ES-I3 (cell line): Measurements from ENCODE around the gene AMBP.

ENCODE experiments used
- H3K36me3 ChIP-seq: 2 replicates; pipeline ENCODE4 v1.6.1; 2013; ENCODE audit warnings: mild to moderate bottlenecking, low read length, control low read depth, moderate library complexity; ENCODE audit not compliant: insufficient read depth
- H3K4me1 ChIP-seq: 2 replicates; pipeline ENCODE4 v1.6.1; 2013; ENCODE audit warnings: mild to moderate bottlenecking, control low read depth, low read length; ENCODE audit not compliant: insufficient read depth
- H3K9ac ChIP-seq: 2 replicates; pipeline ENCODE4 v1.6.1; 2013; ENCODE audit warnings: low read depth, mild to moderate bottlenecking, low read length, moderate library complexity
- H3K9me3 ChIP-seq: 2 replicates; pipeline ENCODE4 v1.6.1; 2013; ENCODE audit warnings: mild to moderate bottlenecking, low read length, moderate library complexity; ENCODE audit not compliant: control insufficient read depth, insufficient read depth

The AMBP gene

DNA sequence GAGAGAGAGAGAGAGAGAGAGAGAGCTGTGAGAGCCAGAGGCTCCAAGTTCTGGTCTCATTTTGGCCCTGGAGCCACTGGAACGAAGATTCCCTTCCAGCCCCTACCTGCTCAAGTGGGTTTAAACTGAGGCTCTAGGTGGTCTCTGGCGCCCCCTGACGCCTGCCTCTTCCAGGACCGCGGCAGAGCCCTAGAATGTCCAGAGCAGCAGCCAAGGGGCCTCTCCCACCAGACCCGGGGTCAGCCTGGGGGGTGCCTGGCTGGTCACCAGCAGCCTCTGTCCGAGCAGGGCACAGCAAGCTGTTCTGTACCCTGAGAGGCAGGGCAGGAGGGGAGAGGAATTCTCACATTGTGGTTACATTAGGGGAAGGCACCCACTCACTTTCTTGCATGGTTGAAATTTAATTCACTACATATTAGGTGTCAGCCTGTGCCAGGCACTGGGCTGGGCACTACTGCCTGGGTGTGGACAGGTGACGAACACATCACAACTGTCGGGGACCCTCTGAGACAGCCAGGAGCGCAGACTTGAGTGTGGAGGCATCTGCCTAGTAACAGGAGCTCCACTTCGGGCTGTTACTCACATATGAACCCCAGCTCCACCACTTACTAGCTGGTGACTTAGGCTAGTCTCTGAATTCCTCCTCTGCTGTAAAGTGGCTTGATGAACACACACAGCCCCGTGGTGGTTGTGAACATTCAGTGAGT lies 44.5 kb downstream of the AMBP start:
- Histone ChIP-seq H3K4me1 (peaks cover 11% of the 10 kb centered on the region), H3K36me3 (peaks cover 13% of the 10 kb centered on the region; the same call in 1 of the 2 replicates), H3K9ac (no peak overlapping the region)

DNA sequence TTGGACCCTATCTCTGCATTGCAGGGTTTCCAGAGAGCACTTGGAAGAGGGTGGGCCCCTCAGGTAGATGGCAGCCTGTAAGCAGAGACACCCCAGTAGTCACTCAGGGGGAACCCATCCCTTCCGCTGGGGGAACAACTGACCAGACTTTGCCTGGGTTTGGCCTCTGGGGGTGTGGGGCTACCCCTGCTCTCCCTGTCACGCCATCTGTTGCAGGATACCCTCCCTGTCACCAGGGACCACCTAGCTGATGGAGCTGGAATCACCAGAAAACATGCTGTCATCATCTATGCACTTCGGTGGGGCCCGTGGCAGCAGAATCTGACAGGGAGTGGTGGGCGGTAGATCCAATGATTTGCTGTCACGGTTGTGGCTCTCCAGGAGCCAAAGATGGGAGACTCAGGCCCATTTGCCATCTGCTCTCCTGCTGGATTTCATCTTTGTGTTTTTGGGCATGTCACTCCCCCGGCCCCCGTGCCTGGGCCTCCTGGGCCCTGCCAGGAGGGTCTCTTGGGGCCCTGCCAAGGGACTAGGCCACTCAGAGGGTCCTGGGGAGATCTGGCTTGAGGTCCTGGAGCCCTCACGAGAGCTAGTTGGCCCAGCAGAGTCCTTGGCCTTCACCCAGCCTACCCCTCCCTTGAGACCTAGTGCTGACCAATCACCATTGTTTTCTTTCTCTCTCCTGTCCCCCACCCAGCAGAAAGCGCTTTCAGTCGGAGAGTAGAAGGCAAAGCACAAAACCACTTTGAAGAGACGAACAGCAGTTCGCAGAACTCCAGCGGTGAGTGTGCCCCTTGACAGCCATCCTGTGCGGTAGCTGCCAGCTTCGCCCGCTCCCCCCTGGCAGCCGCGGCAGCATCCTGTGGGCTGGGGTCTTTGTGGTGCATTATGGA lies 45.9 kb downstream of the AMBP start:
- Histone ChIP-seq H3K4me1 (no peaks in the 10 kb centered on the region), H3K9me3 (no peaks in the 10 kb centered on the region), H3K36me3 (peaks cover 11% of the 10 kb centered on the region; the same call in 1 of the 2 replicates), H3K9ac (no peak overlapping the region)

More for the DNA sequence above, 44.5 kb downstream of the AMBP start:
- H3K9me3 ChIP-seq: no peaks in the 10 kb centered on the region

- no peak overlapping the region for H3K9ac ChIP-seq
- H3K9me3 ChIP-seq: no peaks in the 10 kb centered on the region
- H3K4me1 ChIP-seq: no peaks in the 10 kb centered on the region
- peaks cover 6% of the 10 kb centered on the region; the same call in 1 of the 2 replicates for H3K36me3 ChIP-seq
Observed at GRCh38 chr9:114031037-114031630, 47.0 kb downstream of the AMBP start.

GRCh38 chr9:114030364-114030763 lies 47.7 kb downstream of the AMBP start:
- Histone ChIP-seq H3K9me3 (no peaks in the 10 kb centered on the region), H3K4me1 (no peaks in the 10 kb centered on the region), H3K9ac (no peak overlapping the region), H3K36me3 (peaks cover 6% of the 10 kb centered on the region; the same call in 1 of the 2 replicates)

GRCh38 chr9:114029311-114030170 lies 48.6 kb downstream of the AMBP start:
- Histone ChIP-seq H3K9me3 (no peaks in the 10 kb centered on the region; the same call in 1 of the 2 replicates), H3K36me3 (peaks cover 6% of the 10 kb centered on the region; the same call in 1 of the 2 replicates), H3K9ac (no peak overlapping the region), H3K4me1 (peaks cover 5% of the 10 kb centered on the region; the same call in 1 of the 2 replicates)

- H3K4me1 ChIP-seq: peaks cover 5% of the 10 kb centered on the region; the same call in 1 of the 2 replicates
- peaks cover 3% of the 10 kb centered on the region; the same call in 1 of the 2 replicates for H3K9me3 ChIP-seq
- no peak overlapping the region for H3K9ac ChIP-seq
- peaks cover 6% of the 10 kb centered on the region; the same call in 1 of the 2 replicates for H3K36me3 ChIP-seq
Observed at GRCh38 chr9:114028646-114029045, 49.5 kb downstream of the AMBP start.

DNA sequence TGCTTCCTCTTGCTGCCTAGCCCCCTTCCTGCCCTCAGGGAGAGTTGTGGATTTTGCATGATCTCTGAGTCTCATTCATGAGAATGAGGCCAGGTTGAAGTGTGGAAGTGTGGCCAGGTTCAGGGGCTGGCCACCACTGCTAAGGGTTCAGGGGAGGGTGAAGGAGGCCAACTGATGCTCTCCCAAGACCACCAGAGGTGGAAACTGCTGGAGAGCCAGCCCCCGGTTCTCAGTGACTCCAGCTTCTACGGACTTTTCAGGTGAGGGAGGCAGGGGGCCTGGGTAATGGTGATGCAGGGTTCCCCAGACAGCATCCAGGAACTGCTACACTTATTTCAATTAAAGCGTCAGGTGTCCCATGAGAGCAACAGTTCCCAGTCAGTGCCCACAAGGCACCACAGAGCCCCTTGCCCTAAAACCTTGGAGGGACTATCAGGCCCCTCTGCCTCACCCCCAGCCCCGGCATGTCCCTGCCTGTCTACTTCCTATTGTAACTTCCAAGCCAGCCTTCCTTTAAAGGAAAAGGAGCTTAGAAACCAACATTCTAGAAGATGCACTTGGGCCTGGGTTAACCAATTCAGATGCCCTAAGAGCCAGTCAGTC lies 50.1 kb downstream of the AMBP start:
- Histone ChIP-seq H3K4me1 (peaks cover 5% of the 10 kb centered on the region; the same call in 1 of the 2 replicates), H3K9ac (no peak overlapping the region), H3K9me3 (peaks cover 3% of the 10 kb centered on the region; the same call in 1 of the 2 replicates), H3K36me3 (peaks cover 6% of the 10 kb centered on the region; the same call in 1 of the 2 replicates)

- Histone ChIP-seq H3K4me1 (peaks cover 5% of the 10 kb centered on the region; the same call in 1 of the 2 replicates), H3K9me3 (peaks cover 3% of the 10 kb centered on the region; the same call in 1 of the 2 replicates), H3K9ac (no peak overlapping the region), H3K36me3 (peaks cover 6% of the 10 kb centered on the region; the same call in 1 of the 2 replicates)
Observed at GRCh38 chr9:114027159-114027862, 50.8 kb downstream of the AMBP start.

DNA sequence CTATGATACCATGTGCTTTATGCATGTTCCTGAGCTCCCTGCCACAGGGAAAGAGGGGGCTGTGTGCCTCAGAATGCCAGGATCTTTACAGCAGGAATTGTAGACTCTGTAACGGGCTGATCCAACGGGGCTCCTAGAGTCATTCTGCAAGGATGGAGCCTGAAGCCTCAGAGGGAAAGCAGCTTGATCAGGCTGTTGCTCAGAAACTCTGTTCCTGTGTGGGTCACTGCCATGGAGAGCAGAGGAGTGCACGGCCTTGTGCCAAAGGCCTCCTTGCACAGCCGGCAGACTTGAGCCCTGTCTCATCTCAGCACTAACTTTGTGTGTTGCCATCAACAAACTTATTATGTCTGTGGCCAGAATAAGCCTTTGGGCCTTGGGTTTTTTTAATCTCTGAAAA lies 51.8 kb downstream of the AMBP start:
- Histone ChIP-seq H3K36me3 (peaks cover 6% of the 10 kb centered on the region; the same call in 1 of the 2 replicates), H3K9ac (no peak overlapping the region), H3K4me1 (peaks cover 5% of the 10 kb centered on the region; the same call in 1 of the 2 replicates), H3K9me3 (peaks cover 3% of the 10 kb centered on the region; the same call in 1 of the 2 replicates)

GRCh38 chr9:114025760-114026159 lies 52.3 kb downstream of the AMBP start:
- no peak overlapping the region for H3K9ac ChIP-seq
- H3K9me3 ChIP-seq: peaks cover 3% of the 10 kb centered on the region; the same call in 1 of the 2 replicates
- peaks cover 5% of the 10 kb centered on the region; the same call in 1 of the 2 replicates for H3K4me1 ChIP-seq
- H3K36me3 ChIP-seq: peaks cover 6% of the 10 kb centered on the region; the same call in 1 of the 2 replicates

DNA sequence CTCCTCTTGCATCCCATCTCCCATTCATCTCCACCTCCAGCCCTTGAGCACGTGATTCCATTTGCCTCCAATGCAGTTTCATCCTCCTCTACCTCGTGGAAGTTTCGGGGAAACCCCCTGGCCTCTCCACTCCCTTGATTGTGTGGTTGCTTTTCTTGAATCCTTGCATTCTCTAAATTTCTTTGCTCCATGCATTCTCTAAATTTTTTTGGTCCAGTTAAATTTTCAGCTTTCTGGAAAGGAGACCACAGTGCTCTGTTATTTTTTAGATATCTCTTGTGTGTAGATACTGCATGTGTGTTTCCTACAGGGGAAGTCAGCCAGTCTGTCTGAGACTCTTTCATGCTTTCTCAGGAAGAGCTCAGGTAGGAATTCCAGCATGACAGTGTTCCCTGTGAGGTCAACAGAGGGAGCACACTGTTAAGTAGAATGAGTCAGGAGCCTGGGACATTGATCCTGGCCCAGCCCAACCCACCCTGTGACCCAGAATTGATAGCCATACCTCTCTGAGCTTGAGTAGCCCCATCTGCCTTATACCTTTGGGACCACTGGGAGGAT lies 52.8 kb downstream of the AMBP start:
- Histone ChIP-seq H3K9me3 (peaks cover 3% of the 10 kb centered on the region; the same call in 1 of the 2 replicates), H3K4me1 (peaks cover 5% of the 10 kb centered on the region; the same call in 1 of the 2 replicates), H3K36me3 (peaks cover 6% of the 10 kb centered on the region; the same call in 1 of the 2 replicates), H3K9ac (no peak overlapping the region)

DNA sequence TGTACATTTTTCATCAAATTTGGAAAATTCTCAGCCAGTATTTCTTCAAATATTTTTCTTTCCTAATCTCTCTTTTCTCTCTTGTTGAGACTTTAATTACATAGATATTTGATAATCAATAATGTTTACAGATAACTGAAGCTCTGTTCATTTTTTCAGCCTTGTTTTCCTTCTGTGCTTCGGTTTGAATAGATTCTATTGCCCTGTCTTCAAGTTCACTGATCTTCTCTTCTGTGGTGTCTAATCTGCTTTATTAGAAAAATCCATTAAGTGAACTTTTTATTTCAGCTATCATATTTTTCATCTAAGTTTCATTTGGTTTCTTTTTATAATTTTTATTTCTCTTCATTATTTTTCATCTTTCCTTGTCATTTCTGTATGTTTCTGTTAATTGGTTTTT lies 54.1 kb downstream of the AMBP start:
- Histone ChIP-seq H3K9ac (no peak overlapping the region), H3K4me1 (peaks cover 5% of the 10 kb centered on the region; the same call in 1 of the 2 replicates), H3K9me3 (peaks cover 3% of the 10 kb centered on the region; the same call in 1 of the 2 replicates), H3K36me3 (no peaks in the 10 kb centered on the region)
